ENCODE measurements around the gene LONP2. TPM values are rescaled to one million over a fixed set of nuclear protein-coding genes. Genes with fewer than 3 reads are reported as not detected.

LONP2 gene
- total and polyA plus RNA-seq, 9 of the 15 experiments (the other 6 are each of a cell fraction or from before 2014, with no cell fraction given): 8.1 to 41.2 (median 25.6) TPM

DNA sequence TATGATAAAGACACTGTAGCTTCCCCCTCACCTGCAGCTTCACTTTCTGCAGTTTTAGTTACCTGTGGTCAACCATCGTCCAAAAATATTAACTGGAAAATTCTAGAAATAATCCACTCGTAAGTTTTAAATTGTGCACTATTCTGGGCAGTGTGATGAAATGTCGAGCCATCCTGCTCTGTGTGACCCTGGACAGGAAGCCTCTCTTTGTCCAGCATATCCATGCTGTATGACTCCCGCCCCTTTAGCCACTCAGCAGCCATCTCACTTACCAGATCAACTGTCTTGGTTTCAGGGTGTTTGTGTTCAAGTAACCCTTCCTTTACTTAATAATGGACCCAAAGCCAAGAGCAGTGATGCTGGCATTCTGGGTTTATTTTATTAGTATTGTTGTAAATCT lies 85.0 kb downstream of the LONP2 start:
- peaks cover 20% of the 10 kb centered on the region; the same call in 2 of the 3 replicates for H3K36me3 ChIP-seq (ENCODE audit: control insufficient read depth, insufficient read depth, low read length)
- in situ Hi-C loops (cut with MboI): no loop called here
- CTCF ChIA-PET (ENCODE audit: low intra/inter-chr PET ratio): no interaction called here
- ATAC-seq (no peak), DNase-seq (ENCODE audit: extremely low read depth in 1 of 4, low spot score in 3 of 4) (no peak), FAIRE-seq (no peak)
- H3K9ac ChIP-seq (ENCODE audit: insufficient read depth in 1 of 2, low read depth in 2 of 2, low read length in 2 of 2): no peak overlapping the region
- H3K27ac ChIP-seq (ENCODE audit: extremely low read depth, low read depth, low read length): no peak overlapping the region
- H3K9me3 ChIP-seq (replicated peaks; ENCODE audit: control insufficient read depth, insufficient read depth, low read depth, low read length): no peaks in the 10 kb centered on the region
- H3K4me1 ChIP-seq (replicated peaks in 1 of 2; ENCODE audit: control insufficient read depth in 2 of 2, insufficient read depth in 2 of 2, low read length in 2 of 2): no peaks in the 10 kb centered on the region
- TF ChIP-seq ZNF354B (CRISPR knock-in tag; IDR thresholded peaks at IDR 0.05): no peak
- no peak overlapping the region for H3K4me2 ChIP-seq (ENCODE audit: insufficient read depth, low read length)
- H2AFZ ChIP-seq (ENCODE audit: low read depth, low read length): no peak overlapping the region
- no peaks in the 10 kb centered on the region for H3K79me2 ChIP-seq (ENCODE audit: control insufficient read depth, insufficient read depth, low read length)
- H3K27me3 ChIP-seq (ENCODE audit: control insufficient read depth in 2 of 2, insufficient read depth in 2 of 2, low read length in 2 of 2): no peaks in the 10 kb centered on the region
- H3K9me1 ChIP-seq (ENCODE audit: control insufficient read depth, insufficient read depth, low read length): no peaks in the 10 kb centered on the region
- intact Hi-C loops (cut with micrococcal nuclease): no loop called here
- 83% methylated on average over 4 of the region's 4 CpGs for WGBS (ENCODE audit: insufficient coverage, low coverage, missing lambda C conversion rate)
- BruUV-seq (replicated peaks): no TSS peak
- POLR2A ChIA-PET: no interaction called here
- no peaks in the 10 kb centered on the region for H4K20me1 ChIP-seq (replicated peaks; ENCODE audit: control insufficient read depth, insufficient read depth, low read length)
- H3K4me3 ChIP-seq: no peak overlapping the region

DNA sequence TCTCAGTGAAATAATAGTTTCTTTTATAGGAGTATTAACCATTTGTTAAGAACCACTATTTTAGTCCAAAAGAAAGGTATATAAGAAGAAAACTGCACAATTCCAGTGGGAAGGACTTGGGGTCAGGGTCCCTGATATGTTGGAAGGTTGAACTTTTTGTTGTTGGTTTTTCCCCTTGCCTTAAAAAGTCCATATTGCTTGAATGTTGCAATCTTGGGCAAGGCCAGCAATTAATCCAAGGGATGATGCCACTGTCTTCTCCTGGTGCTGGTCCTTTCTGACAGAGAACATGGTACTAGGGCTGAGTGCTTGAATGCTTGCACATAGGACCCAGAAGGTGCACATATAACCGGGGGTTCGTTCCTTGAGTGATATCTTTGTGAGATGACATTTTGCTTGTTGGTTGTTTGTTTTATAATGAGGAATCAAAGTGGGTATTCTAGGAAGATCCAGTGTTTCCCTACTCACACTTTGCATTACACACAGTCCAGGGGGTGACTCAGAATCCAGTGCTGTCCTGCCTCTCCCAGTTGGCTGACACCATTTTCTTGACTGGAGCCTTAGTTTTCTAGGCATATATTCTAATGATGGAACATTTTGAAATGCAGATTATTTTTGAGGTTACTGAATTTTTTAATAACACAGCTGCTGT lies 86.2 kb downstream of the LONP2 start:
- no peak for DNase-seq (ENCODE audit: extremely low read depth in 1 of 4, low spot score in 3 of 4)
- no peak overlapping the region for H3K4me2 ChIP-seq (ENCODE audit: insufficient read depth, low read length)
- no peak overlapping the region for H3K9ac ChIP-seq (ENCODE audit: insufficient read depth in 1 of 2, low read depth in 2 of 2, low read length in 2 of 2)
- ChIA-PET CTCF (ENCODE audit: low intra/inter-chr PET ratio) (no interaction called here), POLR2A (interaction anchor here (0.8 kb wide), 1 partner anchor 9 kb away, joined by 3 read pairs; no protein-coding TSS in a partner anchor)
- H3K9me3 ChIP-seq (replicated peaks; ENCODE audit: control insufficient read depth, insufficient read depth, low read depth, low read length): no peaks in the 10 kb centered on the region
- H3K9me1 ChIP-seq (ENCODE audit: control insufficient read depth, insufficient read depth, low read length): no peaks in the 10 kb centered on the region
- H3K27ac ChIP-seq (ENCODE audit: extremely low read depth, low read depth, low read length): no peak overlapping the region
- TF ChIP-seq, protein P1, sequence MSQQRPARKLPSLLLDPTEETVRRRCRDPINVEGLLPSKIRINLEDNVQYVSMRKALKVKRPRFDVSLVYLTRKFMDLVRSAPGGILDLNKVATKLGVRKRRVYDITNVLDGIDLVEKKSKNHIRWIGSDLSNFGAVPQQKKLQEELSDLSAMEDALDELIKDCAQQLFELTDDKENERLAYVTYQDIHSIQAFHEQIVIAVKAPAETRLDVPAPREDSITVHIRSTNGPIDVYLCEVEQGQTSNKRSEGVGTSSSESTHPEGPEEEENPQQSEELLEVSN (IDR thresholded peaks at IDR 0.05; ENCODE audit: borderline replicate concordance in 1 of 2, extremely low read depth in 1 of 2, insufficient read depth in 1 of 2, insufficient read length in 1 of 2, low read depth in 1 of 2, low read length in 1 of 2, poor library complexity in 1 of 2, severe bottlenecking in 1 of 2): no peak
- no peak for TF ChIP-seq CHD2 (IDR thresholded peaks at IDR 0.05; ENCODE audit: low read depth, low read length)
- no peak for TF ChIP-seq NFYB (IDR thresholded peaks at IDR 0.05; ENCODE audit: extremely low read depth, insufficient read length)
- TF ChIP-seq CBX2 (IDR thresholded peaks at IDR 0.05; ENCODE audit: insufficient read depth, low read length, poor library complexity, severe bottlenecking): no peak
- TF ChIP-seq XRCC4 (IDR thresholded peaks at IDR 0.05; ENCODE audit: extremely low read depth, insufficient read depth, insufficient read length): no peak
- no peak for TF ChIP-seq ZNF239 (CRISPR knock-in tag; IDR thresholded peaks at IDR 0.05)
- TF ChIP-seq NR2C1 (IDR thresholded peaks at IDR 0.05): no peak
- TF ChIP-seq NR2C1 (tag; IDR thresholded peaks at IDR 0.05): no peak
- no peak for TF ChIP-seq TEAD4 (IDR thresholded peaks at IDR 0.05; ENCODE audit: low read length)
- TF ChIP-seq TEAD4 (CRISPR knock-in tag; IDR thresholded peaks at IDR 0.05; ENCODE audit: borderline replicate concordance): no peak
- no peak for TF ChIP-seq GATAD2B (IDR thresholded peaks at IDR 0.05; ENCODE audit: borderline replicate concordance)
- TF ChIP-seq KAT2B (IDR thresholded peaks at IDR 0.05; ENCODE audit: low read depth, low read length): no peak
- no peak for TF ChIP-seq POLR2G (IDR thresholded peaks at IDR 0.05; ENCODE audit: low read depth, low read length)
- no peaks in the 10 kb centered on the region for H4K20me1 ChIP-seq (replicated peaks; ENCODE audit: control insufficient read depth, insufficient read depth, low read length)
- no peak overlapping the region for H2AFZ ChIP-seq (ENCODE audit: low read depth, low read length)
- no peaks in the 10 kb centered on the region for H3K4me1 ChIP-seq (replicated peaks in 1 of 2; ENCODE audit: control insufficient read depth in 2 of 2, insufficient read depth in 2 of 2, low read length in 2 of 2)
- no peak for ATAC-seq
- intact Hi-C loops (cut with micrococcal nuclease) (no loop called here), in situ Hi-C loops (cut with MboI) (no loop called here)
- 92% methylated on average over 2 of the region's 2 CpGs for WGBS (ENCODE audit: insufficient coverage, low coverage, missing lambda C conversion rate)
- H3K36me3 ChIP-seq (ENCODE audit: control insufficient read depth, insufficient read depth, low read length): peaks cover 27% of the 10 kb centered on the region; the same call in 2 of the 3 replicates
- no TSS peak for BruUV-seq (replicated peaks)
- no peak overlapping the region for H3K4me3 ChIP-seq
- no peaks in the 10 kb centered on the region for H3K27me3 ChIP-seq (ENCODE audit: control insufficient read depth in 2 of 2, insufficient read depth in 2 of 2, low read length in 2 of 2)
- no peak for FAIRE-seq
- H3K79me2 ChIP-seq (ENCODE audit: control insufficient read depth, insufficient read depth, low read length): no peaks in the 10 kb centered on the region
